Mesenchymal stem cell (in vitro differentiated cells and primary cell): Measurements from ENCODE around the gene SEC14L5.

Experiments used
- DNase-seq: peaks from one replicate; pipeline ENCODE4 v3.0.0-alpha.2; 2013
- H2AFZ ChIP-seq: one replicate; pipeline ENCODE4 v1.6.1; 2013; ENCODE audit warnings: low read depth, mild to moderate bottlenecking, control low read depth, inconsistent platforms, low read length, moderate library complexity
- H2AK5ac ChIP-seq: 2 replicates; pipeline ENCODE4 v1.6.1; 2013; ENCODE audit warnings: low read length, moderate library complexity, mild to moderate bottlenecking, inconsistent platforms; ENCODE audit not compliant: severe bottlenecking
- H2BK120ac ChIP-seq: one replicate; pipeline ENCODE4 v1.6.1; 2013; ENCODE audit warnings: low read depth, mild to moderate bottlenecking, inconsistent platforms, low read length, moderate library complexity
- H2BK12ac ChIP-seq, 2 experiments: one replicate each; pipeline ENCODE4 v1.6.1; 2013; ENCODE audit warnings: inconsistent platforms in 2 of 2, low read length in 2 of 2, mild to moderate bottlenecking in 2 of 2, moderate library complexity in 2 of 2, control low read depth in 1 of 2
- H2BK15ac ChIP-seq: one replicate; pipeline ENCODE4 v1.6.1; 2013; ENCODE audit warnings: mild to moderate bottlenecking, low read depth, inconsistent platforms; ENCODE audit not compliant: poor library complexity, severe bottlenecking
- H2BK5ac ChIP-seq: 2 replicates; pipeline ENCODE4 v1.6.1; 2013; ENCODE audit warnings: low read depth, mild to moderate bottlenecking, low read length, control low read depth, inconsistent platforms; ENCODE audit not compliant: poor library complexity, severe bottlenecking
- H3K14ac ChIP-seq, 2 experiments: one replicate each; pipeline ENCODE4 v1.6.1; 2013; ENCODE audit warnings: inconsistent platforms in 2 of 2, low read length in 2 of 2, control low read depth in 1 of 2, mild to moderate bottlenecking in 1 of 2, moderate library complexity in 1 of 2
- H3K18ac ChIP-seq, 2 experiments: one replicate each; pipeline ENCODE4 v1.6.1; 2013; ENCODE audit warnings: inconsistent platforms in 2 of 2, low read length in 2 of 2, control low read depth in 1 of 2, low read depth in 1 of 2, mild to moderate bottlenecking in 1 of 2
- H3K23ac ChIP-seq, 2 experiments: one replicate each; pipeline ENCODE4 v1.6.1; 2013; ENCODE audit warnings: inconsistent platforms in 2 of 2, low read length in 2 of 2, mild to moderate bottlenecking in 2 of 2, moderate library complexity in 2 of 2, control low read depth in 1 of 2
- H3K27ac ChIP-seq: 2 replicates; pipeline ENCODE4 v1.5.1; 2013; ENCODE audit warnings: mild to moderate bottlenecking, moderate library complexity, low read length, control low read depth, inconsistent platforms; ENCODE audit not compliant: poor library complexity, severe bottlenecking
- H3K27me3 ChIP-seq, 2 experiments: 2 replicates each; pipeline versions ENCODE4 v1.6.1 to v1.7.0; 2013; ENCODE audit warnings: low read length in 2 of 2, mild to moderate bottlenecking in 2 of 2, moderate library complexity in 2 of 2, control low read depth in 1 of 2, inconsistent platforms in 1 of 2; ENCODE audit not compliant: control insufficient read depth in 1 of 2, insufficient read depth in 1 of 2
- H3K36me3 ChIP-seq, 2 experiments: 2 replicates each; pipeline versions ENCODE4 v1.6.1 to v1.7.0; 2013; ENCODE audit warnings: low read length in 2 of 2, control low read depth in 1 of 2, inconsistent platforms in 1 of 2, low read depth in 1 of 2, mild to moderate bottlenecking in 1 of 2; ENCODE audit not compliant: insufficient read depth in 2 of 2, control insufficient read depth in 1 of 2
- H3K4ac ChIP-seq, 2 experiments: one replicate each; pipeline ENCODE4 v1.6.1; 2013; ENCODE audit warnings: inconsistent platforms in 2 of 2, low read length in 2 of 2, mild to moderate bottlenecking in 2 of 2, moderate library complexity in 2 of 2, control low read depth in 1 of 2, low read depth in 1 of 2
- H3K4me1 ChIP-seq: 2 replicates; pipeline ENCODE4 v1.6.1; 2013; ENCODE audit warnings: low read depth, low read length, control low read depth; ENCODE audit not compliant: control insufficient read depth, insufficient read depth
- H3K4me2 ChIP-seq: 2 replicates; pipeline ENCODE4 v1.6.1; 2013; ENCODE audit warnings: low read length, mild to moderate bottlenecking, inconsistent platforms; ENCODE audit not compliant: poor library complexity, severe bottlenecking
- H3K4me3 ChIP-seq, 2 experiments: 2 replicates each; pipeline versions ENCODE4 v1.5.1 to v1.7.0; 2013; ENCODE audit warnings: low read length in 2 of 2, mild to moderate bottlenecking in 2 of 2, control low read depth in 1 of 2, low read depth in 1 of 2; ENCODE audit not compliant: insufficient read depth in 1 of 2
- H3K79me1 ChIP-seq: replicated peaks from 2 replicates; pipeline ENCODE4 v1.6.1; 2013; ENCODE audit warnings: mild to moderate bottlenecking, control low read depth, low read length, inconsistent platforms; ENCODE audit not compliant: poor library complexity, severe bottlenecking
- H3K9ac ChIP-seq: 2 replicates; pipeline ENCODE4 v1.7.0; 2013; ENCODE audit warnings: mild to moderate bottlenecking, low read length, moderate library complexity
- H3K9me3 ChIP-seq: 2 replicates; pipeline ENCODE4 v1.7.0; 2013; ENCODE audit warnings: mild to moderate bottlenecking, low read length; ENCODE audit not compliant: control insufficient read depth
- H4K8ac ChIP-seq: one replicate; pipeline ENCODE4 v1.6.1; 2013; ENCODE audit warnings: inconsistent platforms, mild to moderate bottlenecking, low read length, moderate library complexity
- H4K91ac ChIP-seq: one replicate; pipeline ENCODE4 v1.6.1; 2013; ENCODE audit warnings: mild to moderate bottlenecking, low read length, inconsistent platforms
- WGBS: methylation state at CpG from one replicate; pipeline ENCODE4 v1.1.7; 2013; ENCODE audit warnings: mixed read lengths; 5-methylcytosine and 5-hydroxymethylcytosine counted together

Gene SEC14L5

GRCh38 chr16:4915226-4915761 is 42.8 kb upstream of the SEC14L5 start:
- Histone ChIP-seq H3K27me3 (no peaks in the 10 kb centered on the region), H3K9ac (peak overlapping the region; percentile 72), H3K4me2 (no peak overlapping the region), H3K14ac (no peak overlapping the region), H2AK5ac (peak overlapping the region; percentile 56), H3K18ac (no peak overlapping the region), H2BK120ac (no peak overlapping the region), H2AFZ (no peak overlapping the region), H3K36me3 (peaks cover 13 to 23% of the 10 kb centered on the region in 2 experiments), H4K8ac (no peak overlapping the region), H2BK5ac (no peak overlapping the region), H3K9me3 (no peaks in the 10 kb centered on the region), H4K91ac (no peak overlapping the region), H3K23ac (no peak overlapping the region), H2BK15ac (no peak overlapping the region), H2BK12ac (no peak overlapping the region), H3K27ac (peak overlapping the region; percentile 49), H3K4ac (no peak overlapping the region), H3K4me1 (peaks cover 37% of the 10 kb centered on the region), H3K79me1 (peaks cover 6% of the 10 kb centered on the region), H3K4me3 (no peak overlapping the region)
- WGBS: 80% methylated on average over 9 of the region's 11 CpGs
- peak; percentile 77 for DNase-seq

- Histone ChIP-seq H3K18ac (no peak overlapping the region), H2AK5ac (no peak overlapping the region), H3K9ac (peak overlapping the region; percentile 44), H3K4me2 (no peak overlapping the region), H3K79me1 (peaks cover 6% of the 10 kb centered on the region), H2BK120ac (no peak overlapping the region), H3K4ac (no peak overlapping the region), H3K4me1 (peaks cover 35% of the 10 kb centered on the region), H3K36me3 (peaks cover 6 to 21% of the 10 kb centered on the region in 2 experiments), H3K27ac (peak overlapping the region; percentile 52), H2BK12ac (no peak overlapping the region), H3K9me3 (no peaks in the 10 kb centered on the region), H3K27me3 (no peaks in the 10 kb centered on the region), H2AFZ (no peak overlapping the region), H3K4me3 (no peak overlapping the region), H3K14ac (no peak overlapping the region), H2BK15ac (no peak overlapping the region), H4K8ac (no peak overlapping the region), H3K23ac (no peak overlapping the region), H2BK5ac (no peak overlapping the region), H4K91ac (no peak overlapping the region)
- WGBS: 25% methylated on average over 4 of the region's 4 CpGs
- DNase-seq: peak; percentile 24
These were observed 41.0 kb upstream of the SEC14L5 start for GRCh38 chr16:4917117-4917516.

DNA sequence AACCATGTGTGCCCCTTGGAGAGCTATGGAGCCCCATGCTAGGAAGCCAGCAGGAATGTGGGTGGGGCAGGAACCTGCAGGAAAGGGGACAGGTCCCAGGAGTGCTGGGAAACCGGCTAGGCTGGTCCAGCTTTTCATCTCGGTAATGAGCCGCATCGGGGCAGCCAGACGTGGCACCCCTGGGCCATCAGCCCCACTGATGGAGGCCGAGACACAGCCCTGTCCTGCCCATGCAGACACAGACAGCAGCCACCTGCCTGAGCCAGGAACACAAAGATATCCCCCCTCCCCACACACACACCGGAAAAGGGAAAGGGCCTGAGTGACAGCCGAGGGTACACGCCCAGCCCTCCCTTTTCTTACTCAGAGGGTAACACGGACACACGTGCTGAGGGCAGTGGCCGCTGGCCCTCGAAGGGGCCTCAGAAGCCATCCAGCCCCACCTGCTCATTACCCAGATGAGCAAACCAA is 39.3 kb upstream of the SEC14L5 start:
- H2AK5ac ChIP-seq: peak overlapping the region; percentile 89
- no peak overlapping the region for H3K23ac ChIP-seq
- H4K8ac ChIP-seq: no peak overlapping the region
- H3K79me1 ChIP-seq: peaks cover 10% of the 10 kb centered on the region
- no peak overlapping the region for H3K9ac ChIP-seq
- peak overlapping the region in 1 of 2 experiments; percentile 9 for H3K14ac ChIP-seq
- H3K18ac ChIP-seq: no peak overlapping the region
- no peak for DNase-seq
- H3K27me3 ChIP-seq: no peaks in the 10 kb centered on the region
- no peak overlapping the region for H2BK12ac ChIP-seq
- peaks cover 11 to 28% of the 10 kb centered on the region in 2 experiments for H3K36me3 ChIP-seq
- H2BK5ac ChIP-seq: no peak overlapping the region
- H3K9me3 ChIP-seq: no peaks in the 10 kb centered on the region
- H3K4me1 ChIP-seq: peaks cover 30% of the 10 kb centered on the region
- no peak overlapping the region for H3K4me2 ChIP-seq
- H2BK120ac ChIP-seq: no peak overlapping the region
- H2BK15ac ChIP-seq: no peak overlapping the region
- no peak overlapping the region for H4K91ac ChIP-seq
- 78% methylated on average over 8 of the region's 13 CpGs for WGBS
- H3K27ac ChIP-seq: no peak overlapping the region
- no peak overlapping the region for H2AFZ ChIP-seq
- no peak overlapping the region for H3K4ac ChIP-seq
- H3K4me3 ChIP-seq: no peak overlapping the region

DNA sequence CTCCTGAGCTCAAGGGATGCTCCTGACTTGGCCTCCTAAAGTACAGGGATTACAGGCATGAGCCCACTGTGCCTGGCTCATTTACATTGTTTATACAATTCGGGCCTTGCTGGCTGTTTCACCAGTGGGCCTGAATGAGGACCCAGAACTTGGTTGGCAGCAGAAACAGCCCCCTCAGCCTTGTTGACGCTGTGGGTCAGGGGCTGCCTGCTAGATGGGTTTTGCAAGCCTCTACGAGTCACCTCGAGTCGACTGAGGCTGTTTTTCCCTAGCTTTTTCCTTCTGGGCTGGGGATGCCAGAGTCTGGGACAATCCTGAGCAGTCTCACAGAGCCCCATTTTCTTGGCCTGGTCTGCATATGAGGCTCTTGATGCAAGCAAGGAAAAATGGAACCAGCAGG is 37.3 kb upstream of the SEC14L5 start:
- Histone ChIP-seq H3K18ac (no peak overlapping the region), H2BK5ac (peak overlapping the region; percentile 14), H3K14ac (no peak overlapping the region), H2BK15ac (peak overlapping the region; percentile 12), H3K4me1 (peaks cover 23% of the 10 kb centered on the region), H2BK120ac (no peak overlapping the region), H2BK12ac (no peak overlapping the region), H2AK5ac (peak overlapping the region; percentile 4), H3K79me1 (peaks cover 10% of the 10 kb centered on the region), H3K27ac (no peak overlapping the region), H3K4ac (no peak overlapping the region), H4K8ac (no peak overlapping the region), H3K23ac (no peak overlapping the region), H3K36me3 (peaks cover 8 to 38% of the 10 kb centered on the region in 2 experiments), H3K27me3 (no peaks in the 10 kb centered on the region), H3K9me3 (no peaks in the 10 kb centered on the region), H3K4me3 (no peak overlapping the region), H2AFZ (no peak overlapping the region), H3K9ac (no peak overlapping the region), H4K91ac (no peak overlapping the region), H3K4me2 (no peak overlapping the region)
- WGBS: 71% methylated on average over 5 of the region's 5 CpGs
- DNase-seq: peak; percentile 44
